Measurements from ENCODE around the gene TXNDC16.

GRCh38 chr14:52467515-52468266 is 84.6 kb downstream of the TXNDC16 start:
- TF ChIP-seq CTCF (optimal IDR thresholded peaks at IDR 0.05 in 1 of 3, IDR thresholded peaks at IDR 0.05 in 1 of 3, conservative IDR thresholded peaks at IDR 0.05 in 1 of 3; ENCODE audit: extremely low read depth in 1 of 3, insufficient read depth in 2 of 3, low read length in 3 of 3) (no peak), EZH2 (IDR thresholded peaks at IDR 0.05; ENCODE audit: low read length) (no peak)

Measured in keratinocyte (primary cell).